ACHN (cell line): ENCODE measurements around the gene NTNG1.
"Not testable (repeated sequence)": the region's sequence is repeated elsewhere in the genome, so short reads cannot be mapped to it uniquely, and the experiment has no call there.

ENCODE experiments used
- DNase-seq: peaks from one replicate; pipeline ENCODE4 v3.0.0-alpha.2; 2015
- in situ Hi-C: cut with HindIII; loops from 2 replicates; pipeline ENCODE4 v1.10.0; 2017; ENCODE audit warnings: low sequenced_read_pairs, low pct_ligation_motif_present, low pct_unique_long_range_greater_than_20kb

The NTNG1 gene

DNA sequence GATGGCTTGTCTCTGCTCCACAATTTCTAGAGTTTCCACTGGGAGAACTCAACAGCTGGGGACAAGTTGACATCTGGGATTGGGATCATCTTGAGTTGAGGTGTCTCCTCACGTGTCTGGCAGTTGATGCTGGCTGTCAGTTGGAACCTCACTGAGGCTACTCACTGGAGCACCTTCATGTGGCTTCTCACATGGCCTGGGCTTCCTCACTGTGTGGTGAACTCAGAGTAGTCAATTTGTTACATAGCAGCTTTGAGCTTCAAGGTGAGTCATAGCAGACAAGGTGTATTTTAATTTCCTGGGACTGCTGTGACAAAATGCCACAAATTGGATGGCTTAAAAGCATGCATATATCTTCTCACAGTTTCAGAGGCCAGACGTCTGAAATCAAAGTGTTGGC lies 44.0 kb downstream of the NTNG1 start:
- no peak for DNase-seq
- in situ Hi-C loops: no loop called here

GRCh38 chr1:107187399-107187798 lies 46.6 kb downstream of the NTNG1 start:
- in situ Hi-C loops: no loop called here
- DNase-seq: no peak

DNA sequence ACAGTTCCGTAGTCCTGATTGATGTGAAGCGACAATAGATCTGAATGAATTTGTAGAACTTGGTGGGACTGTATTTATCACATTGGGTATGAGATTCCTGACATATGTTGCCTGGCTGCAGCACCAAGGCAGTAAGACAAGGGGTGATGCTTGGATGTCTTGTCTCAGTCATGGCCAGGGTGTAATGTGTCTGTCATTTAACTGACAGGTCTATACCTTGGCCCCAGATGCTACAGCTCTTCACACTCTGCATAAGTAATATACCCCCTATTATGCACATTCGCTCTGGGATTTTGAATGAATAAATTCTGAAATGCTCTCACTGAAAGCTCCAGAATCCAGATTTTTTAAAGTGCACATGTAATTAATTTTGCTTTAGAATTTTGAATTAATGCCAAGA lies 47.3 kb downstream of the NTNG1 start:
- DNase-seq: no peak
- in situ Hi-C loops: no loop called here

GRCh38 chr1:107194380-107194779 lies 53.5 kb downstream of the NTNG1 start:
- in situ Hi-C loops: no loop called here
- no peak for DNase-seq

- DNase-seq: no peak
- in situ Hi-C loops: no loop called here
Measured at GRCh38 chr1:107195476-107195875, 54.6 kb downstream of the NTNG1 start.

GRCh38 chr1:107196973-107197562 lies 56.2 kb downstream of the NTNG1 start:
- DNase-seq: peak; percentile 39
- in situ Hi-C loops: no loop called here

DNA sequence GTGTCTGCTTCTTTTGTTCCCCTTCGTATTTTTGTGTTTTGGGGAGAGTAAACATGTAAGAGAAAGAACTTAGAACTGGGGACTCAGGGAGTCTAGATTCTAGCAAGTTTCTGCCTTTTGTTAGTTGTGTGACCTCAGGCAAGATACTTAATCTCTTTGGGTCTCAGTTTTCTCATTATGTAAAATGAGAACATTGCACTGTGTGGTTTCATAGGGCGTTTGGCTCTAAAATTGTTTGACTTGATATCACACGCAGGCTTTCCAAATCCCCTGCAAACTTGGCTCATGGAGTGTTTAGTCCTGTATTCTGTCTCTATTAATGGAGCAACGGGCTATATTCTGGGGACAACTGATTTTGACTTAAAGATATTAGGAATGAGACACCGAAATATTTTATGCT lies 57.7 kb downstream of the NTNG1 start:
- no peak for DNase-seq
- in situ Hi-C loops: no loop called here

GRCh38 chr1:107200631-107201030 lies 59.8 kb downstream of the NTNG1 start:
- in situ Hi-C loops: no loop called here

GRCh38 chr1:107202007-107202406 lies 61.2 kb downstream of the NTNG1 start:
- in situ Hi-C loops: no loop called here
- DNase-seq: no peak

More at GRCh38 chr1:107200631-107201030, 59.8 kb downstream of the NTNG1 start:
- no peak for DNase-seq

DNA sequence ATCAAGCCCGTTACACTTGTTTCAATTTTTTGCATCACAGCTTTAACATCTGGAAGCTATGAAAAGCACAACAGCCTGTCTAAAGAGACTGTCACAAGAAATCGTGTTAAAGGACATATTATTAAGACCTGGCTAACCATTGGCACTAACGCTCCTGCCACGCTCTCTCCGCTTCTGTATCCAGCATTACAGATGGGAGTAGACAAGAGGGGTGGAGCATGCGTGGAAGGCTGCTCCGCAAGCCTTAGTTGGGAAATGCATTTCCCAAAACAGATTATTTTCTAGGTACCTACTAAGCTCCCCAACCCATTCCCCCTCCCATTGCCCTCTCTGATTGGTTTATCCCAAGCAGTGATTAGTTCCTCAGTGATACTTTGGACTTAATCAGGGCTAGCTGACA lies 72.4 kb downstream of the NTNG1 start:
- DNase-seq: no peak
- in situ Hi-C loops: no loop called here

GRCh38 chr1:107220036-107220435 lies 79.2 kb downstream of the NTNG1 start:
- DNase-seq: no peak
- in situ Hi-C loops: no loop called here

DNA sequence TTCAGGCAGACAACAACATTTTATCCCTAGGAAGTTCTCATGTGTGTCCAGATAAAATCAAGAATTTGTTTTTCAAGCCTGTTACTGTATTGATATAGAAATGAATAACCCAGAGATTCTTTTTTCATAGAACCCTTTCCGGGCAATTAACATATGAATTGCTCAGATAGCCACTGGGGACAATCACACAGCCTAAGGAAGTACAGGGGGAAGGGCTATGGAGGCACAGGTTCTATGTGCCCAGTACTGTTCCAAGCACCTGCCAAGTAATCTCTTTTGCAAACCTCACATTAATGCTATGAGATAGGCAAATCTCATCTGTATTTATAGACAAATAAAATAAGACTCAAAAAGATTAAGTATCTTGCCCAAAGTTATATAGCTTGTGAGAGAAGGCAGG lies 84.9 kb downstream of the NTNG1 start:
- DNase-seq: no peak

DNA sequence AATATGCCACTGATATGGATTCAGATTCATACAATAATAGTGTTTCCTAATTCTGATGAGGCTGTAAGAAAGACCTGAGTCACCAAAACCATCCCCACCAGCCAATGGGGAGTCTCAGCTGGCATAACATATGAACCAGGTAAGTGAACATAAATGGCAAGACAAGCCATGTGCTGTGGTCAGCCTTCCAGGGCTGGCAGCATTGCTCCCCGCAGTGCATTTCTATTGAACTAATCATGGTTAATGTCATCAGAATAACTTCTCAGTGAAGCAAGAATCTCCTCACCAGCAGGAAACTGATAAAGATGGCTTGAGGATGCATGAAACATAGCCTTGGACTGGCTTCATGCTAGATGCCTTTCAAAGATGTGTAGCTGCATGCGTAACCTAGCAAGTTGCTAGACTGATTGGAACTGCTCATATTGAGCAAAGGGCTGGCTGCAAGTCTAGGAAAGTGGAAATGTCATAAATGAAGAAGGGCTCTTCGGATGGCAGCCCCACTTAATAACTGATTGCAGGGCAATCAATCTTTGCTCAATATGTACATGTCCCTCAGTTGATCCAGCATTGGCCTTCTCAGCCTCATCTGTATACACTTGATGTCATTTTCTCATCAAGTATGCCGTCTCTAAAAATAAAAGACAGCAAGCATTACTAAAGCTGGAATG lies 88.0 kb downstream of the NTNG1 start:
- in situ Hi-C loops: no loop called here
- no peak for DNase-seq

More for the DNA sequence above, 84.9 kb downstream of the NTNG1 start:
- in situ Hi-C loops: no loop called here

- DNase-seq: no peak
- in situ Hi-C loops: no loop called here
Measured at GRCh38 chr1:107229711-107230110, 88.9 kb downstream of the NTNG1 start.

- in situ Hi-C loops: no loop called here
- no peak for DNase-seq
Measured at GRCh38 chr1:107230121-107230520, 89.3 kb downstream of the NTNG1 start.

GRCh38 chr1:107231291-107231690 lies 90.5 kb downstream of the NTNG1 start:
- in situ Hi-C loops: no loop called here
- DNase-seq: no peak

DNA sequence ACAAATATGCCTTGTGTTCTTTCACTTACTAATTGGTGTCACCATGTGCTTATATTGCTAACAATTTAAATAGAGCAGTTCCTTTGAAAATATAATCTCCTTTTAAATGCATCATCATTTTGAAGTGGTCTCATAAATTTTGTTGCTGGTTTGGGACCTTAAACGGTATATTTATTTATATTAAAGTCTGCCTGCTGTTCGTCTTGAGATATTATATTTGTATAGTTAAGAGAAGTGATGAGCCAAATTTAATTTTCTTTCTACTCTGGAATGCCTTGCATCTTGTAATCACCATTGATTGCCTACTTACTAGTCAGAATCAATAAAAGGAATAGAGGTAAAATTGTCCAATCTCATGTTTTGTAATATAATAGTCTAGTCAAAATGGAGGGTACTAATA lies 91.6 kb downstream of the NTNG1 start:
- in situ Hi-C loops: no loop called here
- DNase-seq: no peak

DNA sequence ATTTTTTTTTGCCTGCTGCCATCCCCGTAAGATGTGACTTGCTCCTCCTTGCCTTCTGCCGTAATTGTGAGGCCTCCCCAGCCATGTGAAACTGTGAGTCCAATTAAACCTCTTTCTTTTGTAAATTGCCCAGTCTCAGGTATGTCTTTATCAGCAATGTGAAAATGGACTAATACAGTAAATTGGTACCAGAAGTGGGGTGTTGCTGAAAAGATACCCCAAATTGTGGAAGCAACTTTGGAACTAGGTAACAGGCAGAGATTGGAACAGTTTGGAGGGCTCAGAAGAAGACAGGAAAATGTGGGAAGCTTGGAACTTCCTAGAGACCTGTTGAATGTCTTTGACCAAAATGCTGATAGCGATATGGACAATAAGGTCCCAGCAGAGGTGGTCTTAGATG lies 95.9 kb downstream of the NTNG1 start:
- DNase-seq: not testable (repeated sequence)

GRCh38 chr1:107243461-107243860 lies 102.6 kb downstream of the NTNG1 start:
- DNase-seq: no peak
- in situ Hi-C loops: no loop called here

More for the DNA sequence above, 95.9 kb downstream of the NTNG1 start:
- in situ Hi-C loops: not testable (repeated sequence)

- no peak for DNase-seq
Measured at GRCh38 chr1:107244709-107245500, 104.1 kb downstream of the NTNG1 start.

More at GRCh38 chr1:107244709-107245500, 104.1 kb downstream of the NTNG1 start:
- in situ Hi-C loops: no loop called here
